HEK293 (cell line): ENCODE results near the gene GRIK4.
"Not testable (repeated sequence)": the region's sequence is repeated elsewhere in the genome, so short reads cannot be mapped to it uniquely, and the experiment has no call there.

Source experiments
- CTCF ChIA-PET: fragments of 350-600 bp; formaldehyde crosslinking; extraction: SDS; loops from one replicate; lab custom pipeline; 2021; ENCODE audit warnings: antibody characterized with exemption; lab: Yijun Ruan, JAX
- POLR2A ChIA-PET: fragments of 300-600 bp; formaldehyde crosslinking; extraction: SDS; loops from one replicate; lab custom pipeline; 2020; ENCODE audit warnings: antibody characterized with exemption, inconsistent platforms; lab: Yijun Ruan, JAX
- H3K27ac ChIP-seq: fragments of 200-500 bp; sonication (Bioruptor generic); 2 replicates; pipeline ENCODE4 v1.5.1; 2014; ENCODE audit warnings: low read depth, low read length, control low read depth, inconsistent platforms; ENCODE audit errors: extremely low read depth
- H3K36me3 ChIP-seq, 2 experiments: fragments of 200-500 bp in 1 of 2; sonication (Bioruptor generic) in 1 of 2; 1 replicate in 1 of 2; 2 replicates in 1 of 2; pipeline ENCODE4 v1.5.1; 2014 to 2017; ENCODE audit warnings: inconsistent platforms in 2 of 2, low read length in 2 of 2; ENCODE audit not compliant: control insufficient read depth in 2 of 2, insufficient read depth in 1 of 2
- H3K4me1 ChIP-seq: fragments of 200-500 bp; sonication (Bioruptor generic); 2 replicates; pipeline ENCODE4 v1.5.1; 2014; ENCODE audit warnings: mild to moderate bottlenecking, low read length, inconsistent platforms; ENCODE audit not compliant: control insufficient read depth, insufficient read depth
- H3K4me3 ChIP-seq: 2 replicates; pipeline ENCODE4 v1.5.1; 2011; ENCODE audit warnings: low read depth, mild to moderate bottlenecking, control low read depth, low read length, moderate library complexity
- H3K9me3 ChIP-seq: fragments of 200-500 bp; sonication (Bioruptor generic); 2 replicates; pipeline ENCODE4 v1.5.1; 2014; ENCODE audit warnings: low read depth, low read length, inconsistent platforms; ENCODE audit not compliant: control insufficient read depth, insufficient read depth
- HOXA7 ChIP-seq: sonication (generic); formaldehyde crosslinking; IDR thresholded peaks from 2 replicates; pipeline ENCODE4 v1.8.1; 2022; ENCODE audit warnings: missing genetic modification reagents, borderline replicate concordance
- KLF9 ChIP-seq: fragments of 450-650 bp; formaldehyde crosslinking; IDR thresholded peaks from 2 replicates; pipeline ENCODE4 v1.5.1; 2016; ENCODE audit warnings: missing biosample characterization, missing genetic modification characterization, low read depth
- TCF7L2 ChIP-seq: IDR thresholded peaks from 2 replicates; pipeline ENCODE4 v1.6.1; 2011; ENCODE audit warnings: low read depth, mild to moderate bottlenecking, inconsistent platforms, low read length, moderate library complexity, borderline replicate concordance
- ZBTB17 ChIP-seq: fragments of 450-650 bp; formaldehyde crosslinking; IDR thresholded peaks from 2 replicates; pipeline ENCODE4 v1.5.1; 2016; ENCODE audit warnings: missing biosample characterization, missing genetic modification characterization
- ZFP69B ChIP-seq: fragments of 450-650 bp; formaldehyde crosslinking; IDR thresholded peaks from 2 replicates; pipeline ENCODE4 v1.5.1; 2016; ENCODE audit warnings: missing biosample characterization, missing genetic modification characterization
- ZNF132 ChIP-seq: fragments of 450-650 bp; formaldehyde crosslinking; IDR thresholded peaks from 2 replicates; pipeline ENCODE4 v1.5.1; 2017; ENCODE audit warnings: missing biosample characterization, missing genetic modification characterization, borderline replicate concordance
- ZNF155 ChIP-seq: fragments of 450-650 bp; formaldehyde crosslinking; IDR thresholded peaks from 2 replicates; pipeline ENCODE4 v1.5.1; 2016; ENCODE audit warnings: missing biosample characterization, missing genetic modification characterization
- ZNF266 ChIP-seq: fragments of 450-650 bp; formaldehyde crosslinking; IDR thresholded peaks from 2 replicates; pipeline ENCODE4 v1.5.1; 2016; ENCODE audit warnings: missing biosample characterization, missing genetic modification characterization, low read depth
- ZNF366 ChIP-seq: fragments of 450-650 bp; formaldehyde crosslinking; conservative IDR thresholded peaks from 2 replicates; pipeline ENCODE4 v1.5.1; 2016; ENCODE audit warnings: missing biosample characterization, missing genetic modification characterization
- ZNF394 ChIP-seq: fragments of 450-650 bp; formaldehyde crosslinking; IDR thresholded peaks from 2 replicates; pipeline ENCODE4 v1.5.1; 2016; ENCODE audit warnings: missing biosample characterization, missing genetic modification characterization, mild to moderate bottlenecking, moderate library complexity, borderline replicate concordance
- ZNF404 ChIP-seq: fragments of 450-650 bp; formaldehyde crosslinking; IDR thresholded peaks from 2 replicates; pipeline ENCODE4 v1.5.1; 2017; ENCODE audit warnings: missing biosample characterization, missing genetic modification characterization
- ZNF423 ChIP-seq: fragments of 450-650 bp; formaldehyde crosslinking; IDR thresholded peaks from 2 replicates; pipeline ENCODE4 v1.5.1; 2016; ENCODE audit warnings: missing biosample characterization, missing genetic modification characterization
- ZNF510 ChIP-seq: fragments of 450-650 bp; formaldehyde crosslinking; IDR thresholded peaks from 2 replicates; pipeline ENCODE4 v1.5.1; 2018; ENCODE audit warnings: mild to moderate bottlenecking, missing genetic modification characterization, missing biosample characterization; ENCODE audit not compliant: insufficient replicate concordance
- ZNF514 ChIP-seq: fragments of 450-650 bp; formaldehyde crosslinking; IDR thresholded peaks from 2 replicates; pipeline ENCODE4 v1.5.1; 2016; ENCODE audit warnings: missing biosample characterization, missing genetic modification characterization
- ZNF544 ChIP-seq: fragments of 450-650 bp; formaldehyde crosslinking; IDR thresholded peaks from 2 replicates; pipeline ENCODE4 v1.5.0; 2017; ENCODE audit warnings: missing biosample characterization, missing genetic modification characterization
- ZSCAN23 ChIP-seq: fragments of 450-650 bp; formaldehyde crosslinking; IDR thresholded peaks from 2 replicates; pipeline ENCODE4 v1.5.1; 2016; ENCODE audit warnings: missing biosample characterization, missing genetic modification characterization
- TF ChIP-seq, protein P1 (sequence below): fragments of 450-650 bp; formaldehyde crosslinking; IDR thresholded peaks from 2 replicates; pipeline ENCODE4 v1.5.1; 2017; ENCODE audit warnings: missing biosample characterization, missing genetic modification characterization
- TF ChIP-seq, protein P2 (sequence below): fragments of 450-650 bp; formaldehyde crosslinking; IDR thresholded peaks from 2 replicates; pipeline ENCODE4 v1.5.1; 2017; ENCODE audit warnings: missing biosample characterization, missing genetic modification characterization
- TF ChIP-seq, protein P3 (sequence below): fragments of 450-650 bp; formaldehyde crosslinking; IDR thresholded peaks from 2 replicates; pipeline ENCODE4 v1.5.1; 2016; ENCODE audit warnings: missing biosample characterization, missing genetic modification characterization
- TF ChIP-seq, protein P4 (sequence below): fragments of 450-650 bp; formaldehyde crosslinking; IDR thresholded peaks from 2 replicates; pipeline ENCODE4 v1.5.1; 2017; ENCODE audit warnings: missing biosample characterization, missing genetic modification characterization

GRIK4 gene

DNA sequence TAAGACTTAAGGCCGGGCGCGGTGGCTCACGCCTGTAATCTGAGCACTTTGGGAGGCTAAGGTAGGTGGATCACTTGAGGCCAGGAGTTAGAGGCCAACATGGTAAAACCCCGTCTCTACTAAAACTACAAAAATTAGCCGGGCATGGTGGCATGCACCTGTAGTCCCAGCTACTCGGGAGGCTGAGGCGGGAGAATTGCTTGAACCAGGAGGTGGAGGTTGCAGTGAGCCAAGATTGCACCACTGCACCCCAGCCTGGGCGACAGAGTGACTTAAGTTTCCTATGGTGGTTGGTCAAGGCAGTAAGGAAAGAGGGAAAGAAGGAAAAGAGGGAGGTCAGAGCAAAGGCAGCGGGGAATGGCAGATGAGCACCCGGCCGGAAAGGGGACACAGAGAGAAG, 113.4 kb downstream of the GRIK4 start:
- H3K36me3 ChIP-seq, H3K4me1 ChIP-seq, H3K27ac ChIP-seq, H3K4me3 ChIP-seq, POLR2A ChIA-PET, H3K9me3 ChIP-seq: not testable (repeated sequence)
- CTCF ChIA-PET: interaction anchor here (0.7 to 1.0 kb wide), 3 partner anchors 60 to 182 kb away, joined by 3 to 5 read pairs (median 4); no protein-coding TSS in a partner anchor

DNA sequence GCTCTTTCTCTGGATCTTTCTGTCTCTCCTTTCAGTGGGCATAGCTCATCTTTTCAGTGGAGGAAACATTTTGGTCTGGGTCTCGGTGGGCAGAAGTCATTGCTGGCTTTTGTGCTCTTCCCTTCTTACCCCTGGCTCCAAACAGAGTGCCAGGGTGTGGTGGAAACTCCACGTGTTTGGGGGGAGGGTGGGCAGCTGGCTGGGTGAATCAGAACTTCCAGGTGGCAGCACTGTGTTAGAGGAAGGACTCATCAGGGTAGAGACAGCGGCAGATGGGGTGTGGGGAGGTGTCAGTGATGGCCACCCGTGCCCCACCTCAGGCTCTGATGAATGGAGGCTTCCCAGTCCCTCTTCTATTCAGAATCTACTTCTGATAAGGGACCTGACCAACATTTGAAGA, 114.0 kb downstream of the GRIK4 start:
- no peaks in the 10 kb centered on the region for H3K4me1 ChIP-seq
- no peak overlapping the region for H3K4me3 ChIP-seq
- H3K36me3 ChIP-seq: no peaks in the 10 kb centered on the region
- ChIA-PET CTCF (interaction anchor here (1.0 kb wide), 1 partner anchor 60 kb away, joined by 4 read pairs; no protein-coding TSS in a partner anchor), POLR2A (no interaction called here)
- H3K27ac ChIP-seq: no peak overlapping the region
- TF ChIP-seq KLF9 (tag by site-specific recombination): no peak
- TF ChIP-seq ZNF423: no peak
- no peak for TF ChIP-seq ZNF366 (tag by site-specific recombination)
- no peak for TF ChIP-seq ZNF510 (tag by site-specific recombination)
- H3K9me3 ChIP-seq: no peaks in the 10 kb centered on the region

DNA sequence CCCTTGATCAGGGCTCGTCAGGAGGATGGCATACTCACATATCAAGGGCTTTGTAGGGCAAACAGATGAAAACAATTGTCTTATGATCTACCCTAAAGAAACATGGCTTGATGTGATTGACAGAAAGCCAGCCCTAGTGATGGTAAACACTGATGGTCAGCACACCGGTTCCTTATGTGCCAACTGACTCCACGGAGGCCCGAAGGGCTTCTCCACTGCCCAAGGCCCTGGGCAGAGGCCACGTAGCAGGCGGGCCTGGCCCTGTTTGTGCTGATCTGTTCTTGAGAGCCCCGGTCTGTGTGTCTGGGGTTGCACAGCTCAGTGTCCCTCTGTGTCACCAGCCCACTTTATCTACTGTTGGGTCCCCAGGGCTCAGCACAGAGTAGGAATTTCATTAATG, 115.2 kb downstream of the GRIK4 start:
- TF ChIP-seq ZNF366 (tag by site-specific recombination): no peak
- no peak for TF ChIP-seq HOXA7 (CRISPR knock-in tag)
- TF ChIP-seq, protein P1, sequence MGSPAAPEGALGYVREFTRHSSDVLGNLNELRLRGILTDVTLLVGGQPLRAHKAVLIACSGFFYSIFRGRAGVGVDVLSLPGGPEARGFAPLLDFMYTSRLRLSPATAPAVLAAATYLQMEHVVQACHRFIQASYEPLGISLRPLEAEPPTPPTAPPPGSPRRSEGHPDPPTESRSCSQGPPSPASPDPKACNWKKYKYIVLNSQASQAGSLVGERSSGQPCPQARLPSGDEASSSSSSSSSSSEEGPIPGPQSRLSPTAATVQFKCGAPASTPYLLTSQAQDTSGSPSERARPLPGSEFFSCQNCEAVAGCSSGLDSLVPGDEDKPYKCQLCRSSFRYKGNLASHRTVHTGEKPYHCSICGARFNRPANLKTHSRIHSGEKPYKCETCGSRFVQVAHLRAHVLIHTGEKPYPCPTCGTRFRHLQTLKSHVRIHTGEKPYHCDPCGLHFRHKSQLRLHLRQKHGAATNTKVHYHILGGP (tag by site-specific recombination): no peak
- TF ChIP-seq ZNF544 (tag by site-specific recombination): no peak
- POLR2A ChIA-PET: no interaction called here
- Histone ChIP-seq H3K4me1 (no peaks in the 10 kb centered on the region), H3K4me3 (no peak overlapping the region), H3K27ac (no peak overlapping the region), H3K9me3 (no peaks in the 10 kb centered on the region), H3K36me3 (no peaks in the 10 kb centered on the region)
- CTCF ChIA-PET: no interaction called here

DNA sequence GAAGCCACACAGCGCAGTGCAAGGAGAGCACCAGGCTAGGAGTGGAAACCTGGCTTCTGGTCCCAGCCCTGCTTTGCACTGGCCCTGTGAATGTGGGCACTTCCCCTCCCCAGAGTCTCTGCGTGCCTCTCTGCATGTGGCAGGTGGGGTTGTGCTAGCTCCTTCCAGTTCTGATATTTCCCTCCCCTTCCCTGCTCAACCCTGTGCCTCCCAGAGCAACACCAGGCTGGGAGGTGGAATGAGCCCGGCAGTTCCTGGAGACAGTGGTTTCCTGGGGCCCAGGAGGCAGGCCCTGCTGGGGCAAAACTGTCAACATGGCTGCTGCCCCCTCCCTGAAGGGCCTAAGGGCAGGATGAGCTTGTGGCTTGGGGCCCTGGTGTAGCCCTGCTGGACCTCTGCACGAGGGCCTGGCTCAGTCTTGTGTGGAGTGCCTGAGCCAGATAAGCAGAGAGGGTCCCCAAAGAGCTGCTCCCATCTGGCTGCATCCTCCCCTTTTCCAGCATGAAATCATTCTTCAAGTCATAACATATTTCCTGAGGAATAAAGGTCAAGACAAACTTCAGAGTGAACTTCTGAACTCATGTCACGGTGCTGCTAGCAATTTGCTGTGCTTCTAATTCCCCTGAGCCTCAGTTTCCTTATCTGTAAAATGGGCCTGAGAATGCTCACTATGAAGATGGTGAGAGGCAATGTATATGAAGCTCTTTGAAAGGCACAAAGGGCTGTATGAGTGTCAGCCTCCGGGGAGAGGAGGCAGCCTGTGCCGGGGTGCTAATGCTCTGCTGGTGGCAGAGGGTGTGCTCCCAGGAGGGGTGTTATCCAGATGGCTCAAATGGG, 116.0 kb downstream of the GRIK4 start:
- POLR2A ChIA-PET: no interaction called here
- Histone ChIP-seq H3K27ac (no peak overlapping the region), H3K4me1 (no peaks in the 10 kb centered on the region), H3K36me3 (no peaks in the 10 kb centered on the region), H3K4me3 (no peak overlapping the region), H3K9me3 (no peaks in the 10 kb centered on the region)
- CTCF ChIA-PET: interaction anchor here (0.5 kb wide), 1 partner anchor 8 kb away, joined by 4 read pairs; no protein-coding TSS in a partner anchor
- TF ChIP-seq ZNF514 (tag by site-specific recombination) (no peak), ZNF155 (tag by site-specific recombination) (no peak), ZBTB17 (tag by site-specific recombination) (no peak), ZFP69B (tag by site-specific recombination) (no peak), ZNF394 (no peak), ZNF132 (tag by site-specific recombination) (no peak), ZSCAN23 (tag by site-specific recombination) (no peak), ZNF510 (tag by site-specific recombination) (no peak), ZNF266 (no peak), TCF7L2 (no peak), ZNF404 (no peak)
- TF ChIP-seq, protein P2, sequence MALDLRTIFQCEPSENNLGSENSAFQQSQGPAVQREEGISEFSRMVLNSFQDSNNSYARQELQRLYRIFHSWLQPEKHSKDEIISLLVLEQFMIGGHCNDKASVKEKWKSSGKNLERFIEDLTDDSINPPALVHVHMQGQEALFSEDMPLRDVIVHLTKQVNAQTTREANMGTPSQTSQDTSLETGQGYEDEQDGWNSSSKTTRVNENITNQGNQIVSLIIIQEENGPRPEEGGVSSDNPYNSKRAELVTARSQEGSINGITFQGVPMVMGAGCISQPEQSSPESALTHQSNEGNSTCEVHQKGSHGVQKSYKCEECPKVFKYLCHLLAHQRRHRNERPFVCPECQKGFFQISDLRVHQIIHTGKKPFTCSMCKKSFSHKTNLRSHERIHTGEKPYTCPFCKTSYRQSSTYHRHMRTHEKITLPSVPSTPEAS (tag by site-specific recombination): no peak
- TF ChIP-seq, protein P3, sequence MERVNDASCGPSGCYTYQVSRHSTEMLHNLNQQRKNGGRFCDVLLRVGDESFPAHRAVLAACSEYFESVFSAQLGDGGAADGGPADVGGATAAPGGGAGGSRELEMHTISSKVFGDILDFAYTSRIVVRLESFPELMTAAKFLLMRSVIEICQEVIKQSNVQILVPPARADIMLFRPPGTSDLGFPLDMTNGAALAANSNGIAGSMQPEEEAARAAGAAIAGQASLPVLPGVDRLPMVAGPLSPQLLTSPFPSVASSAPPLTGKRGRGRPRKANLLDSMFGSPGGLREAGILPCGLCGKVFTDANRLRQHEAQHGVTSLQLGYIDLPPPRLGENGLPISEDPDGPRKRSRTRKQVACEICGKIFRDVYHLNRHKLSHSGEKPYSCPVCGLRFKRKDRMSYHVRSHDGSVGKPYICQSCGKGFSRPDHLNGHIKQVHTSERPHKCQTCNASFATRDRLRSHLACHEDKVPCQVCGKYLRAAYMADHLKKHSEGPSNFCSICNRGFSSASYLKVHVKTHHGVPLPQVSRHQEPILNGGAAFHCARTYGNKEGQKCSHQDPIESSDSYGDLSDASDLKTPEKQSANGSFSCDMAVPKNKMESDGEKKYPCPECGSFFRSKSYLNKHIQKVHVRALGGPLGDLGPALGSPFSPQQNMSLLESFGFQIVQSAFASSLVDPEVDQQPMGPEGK (tag by site-specific recombination): no peak
- TF ChIP-seq, protein P4, sequence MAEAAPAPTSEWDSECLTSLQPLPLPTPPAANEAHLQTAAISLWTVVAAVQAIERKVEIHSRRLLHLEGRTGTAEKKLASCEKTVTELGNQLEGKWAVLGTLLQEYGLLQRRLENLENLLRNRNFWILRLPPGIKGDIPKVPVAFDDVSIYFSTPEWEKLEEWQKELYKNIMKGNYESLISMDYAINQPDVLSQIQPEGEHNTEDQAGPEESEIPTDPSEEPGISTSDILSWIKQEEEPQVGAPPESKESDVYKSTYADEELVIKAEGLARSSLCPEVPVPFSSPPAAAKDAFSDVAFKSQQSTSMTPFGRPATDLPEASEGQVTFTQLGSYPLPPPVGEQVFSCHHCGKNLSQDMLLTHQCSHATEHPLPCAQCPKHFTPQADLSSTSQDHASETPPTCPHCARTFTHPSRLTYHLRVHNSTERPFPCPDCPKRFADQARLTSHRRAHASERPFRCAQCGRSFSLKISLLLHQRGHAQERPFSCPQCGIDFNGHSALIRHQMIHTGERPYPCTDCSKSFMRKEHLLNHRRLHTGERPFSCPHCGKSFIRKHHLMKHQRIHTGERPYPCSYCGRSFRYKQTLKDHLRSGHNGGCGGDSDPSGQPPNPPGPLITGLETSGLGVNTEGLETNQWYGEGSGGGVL (tag by site-specific recombination): no peak
